Neutrophil (primary cell): ENCODE data around the gene IP6K2.

Experiments
- H3K27ac ChIP-seq: fragments of 200-600 bp; sonication (generic); 2 replicates; pipeline ENCODE4 v1.5.1; 2016; ENCODE audit warnings: mild to moderate bottlenecking, moderate library complexity
- H3K27me3 ChIP-seq: fragments of 200-600 bp; sonication (generic); 2 replicates; pipeline ENCODE4 v1.6.0; 2016; ENCODE audit warnings: mild to moderate bottlenecking
- H3K36me3 ChIP-seq: fragments of 200-600 bp; sonication (generic); 2 replicates; pipeline ENCODE4 v1.5.1; 2017
- H3K4me1 ChIP-seq, 2 experiments: fragments of 200-600 bp in 1 of 2; sonication (generic) in 1 of 2; 1 replicate in 1 of 2; 2 replicates in 1 of 2; pipeline versions ENCODE4 v1.5.1 to v1.6.1; 2013 to 2016; ENCODE audit warnings: low read depth in 1 of 2, low read length in 1 of 2, mild to moderate bottlenecking in 1 of 2, moderate library complexity in 1 of 2; ENCODE audit not compliant: control insufficient read depth in 1 of 2, insufficient read depth in 1 of 2
- H3K4me3 ChIP-seq, 2 experiments: fragments of 200-600 bp in 1 of 2; sonication (generic) in 1 of 2; 1 replicate in 1 of 2; 2 replicates in 1 of 2; pipeline ENCODE4 v1.5.1; 2013 to 2016; ENCODE audit warnings: low read depth in 1 of 2, low read length in 1 of 2, mild to moderate bottlenecking in 1 of 2, moderate library complexity in 1 of 2
- H3K9me3 ChIP-seq: fragments of 200-600 bp; sonication (generic); 2 replicates; pipeline ENCODE4 v1.5.1; 2016
- CTCF ChIP-seq: fragments of 200-600 bp; sonication (generic); IDR thresholded peaks from 2 replicates; pipeline ENCODE4 v1.5.1; 2016; ENCODE audit warnings: antibody characterized with exemption

IP6K2 gene

GRCh38 chr3:48651771-48652170 is 65.2 kb downstream of the IP6K2 start:
- no peak for TF ChIP-seq CTCF
- Histone ChIP-seq H3K27me3 (peaks cover 24% of the 10 kb centered on the region), H3K4me3 (no peak overlapping the region), H3K4me1 (peaks cover 11 to 18% of the 10 kb centered on the region in 2 experiments), H3K27ac (no peak overlapping the region), H3K36me3 (no peaks in the 10 kb centered on the region), H3K9me3 (no peaks in the 10 kb centered on the region)

- Histone ChIP-seq H3K27ac (no peak overlapping the region), H3K4me1 (peaks cover 4 to 7% of the 10 kb centered on the region in 2 experiments), H3K27me3 (peaks cover 14% of the 10 kb centered on the region), H3K4me3 (no peak overlapping the region), H3K9me3 (no peaks in the 10 kb centered on the region), H3K36me3 (no peaks in the 10 kb centered on the region)
- TF ChIP-seq CTCF: no peak
Observed at GRCh38 chr3:48650723-48651122, 66.3 kb downstream of the IP6K2 start.

DNA sequence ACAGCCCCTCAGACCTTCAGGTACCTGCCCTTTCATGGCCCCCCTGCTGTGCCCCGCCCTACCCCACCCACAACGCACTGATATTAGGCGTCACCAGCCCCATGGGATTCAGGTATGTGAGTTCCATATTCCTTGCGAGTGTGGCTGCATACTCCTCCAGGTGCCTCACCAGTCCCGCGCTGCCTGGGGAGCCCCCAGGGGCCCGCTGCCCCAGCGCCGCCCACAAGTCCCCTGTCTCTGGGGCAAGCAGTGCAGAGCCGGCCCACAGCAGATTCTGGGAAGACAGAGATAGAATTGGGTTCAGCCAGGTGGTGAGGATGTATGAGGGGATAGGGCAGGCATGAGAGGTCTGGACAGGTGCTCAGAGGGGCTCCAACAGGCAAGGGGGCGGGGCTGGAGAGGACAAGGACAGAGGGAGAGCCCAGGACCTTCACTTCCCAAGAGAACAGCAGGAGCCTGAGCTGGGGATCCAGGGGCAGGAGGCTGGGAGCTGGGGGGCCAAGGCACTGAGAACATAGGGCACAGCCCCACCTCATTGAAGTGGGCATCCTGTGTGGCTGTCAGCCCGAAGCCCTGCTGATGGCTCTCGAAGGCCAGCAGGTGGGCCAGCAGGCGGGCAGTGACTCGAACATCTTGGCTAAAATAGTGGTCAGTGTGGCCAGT is 68.7 kb downstream of the IP6K2 start:
- H3K9me3 ChIP-seq: no peaks in the 10 kb centered on the region
- H3K36me3 ChIP-seq: no peaks in the 10 kb centered on the region
- H3K27me3 ChIP-seq: no peaks in the 10 kb centered on the region
- TF ChIP-seq CTCF: no peak
- H3K4me1 ChIP-seq: no peaks in the 10 kb centered on the region
- no peak overlapping the region for H3K4me3 ChIP-seq
- no peak overlapping the region for H3K27ac ChIP-seq

- H3K4me1 ChIP-seq: no peaks in the 10 kb centered on the region
- no peaks in the 10 kb centered on the region for H3K27me3 ChIP-seq
- no peaks in the 10 kb centered on the region for H3K36me3 ChIP-seq
- no peak for TF ChIP-seq CTCF
- no peak overlapping the region for H3K4me3 ChIP-seq
- H3K9me3 ChIP-seq: no peaks in the 10 kb centered on the region
- H3K27ac ChIP-seq: no peak overlapping the region
Observed at GRCh38 chr3:48647714-48648113, 69.3 kb downstream of the IP6K2 start.

DNA sequence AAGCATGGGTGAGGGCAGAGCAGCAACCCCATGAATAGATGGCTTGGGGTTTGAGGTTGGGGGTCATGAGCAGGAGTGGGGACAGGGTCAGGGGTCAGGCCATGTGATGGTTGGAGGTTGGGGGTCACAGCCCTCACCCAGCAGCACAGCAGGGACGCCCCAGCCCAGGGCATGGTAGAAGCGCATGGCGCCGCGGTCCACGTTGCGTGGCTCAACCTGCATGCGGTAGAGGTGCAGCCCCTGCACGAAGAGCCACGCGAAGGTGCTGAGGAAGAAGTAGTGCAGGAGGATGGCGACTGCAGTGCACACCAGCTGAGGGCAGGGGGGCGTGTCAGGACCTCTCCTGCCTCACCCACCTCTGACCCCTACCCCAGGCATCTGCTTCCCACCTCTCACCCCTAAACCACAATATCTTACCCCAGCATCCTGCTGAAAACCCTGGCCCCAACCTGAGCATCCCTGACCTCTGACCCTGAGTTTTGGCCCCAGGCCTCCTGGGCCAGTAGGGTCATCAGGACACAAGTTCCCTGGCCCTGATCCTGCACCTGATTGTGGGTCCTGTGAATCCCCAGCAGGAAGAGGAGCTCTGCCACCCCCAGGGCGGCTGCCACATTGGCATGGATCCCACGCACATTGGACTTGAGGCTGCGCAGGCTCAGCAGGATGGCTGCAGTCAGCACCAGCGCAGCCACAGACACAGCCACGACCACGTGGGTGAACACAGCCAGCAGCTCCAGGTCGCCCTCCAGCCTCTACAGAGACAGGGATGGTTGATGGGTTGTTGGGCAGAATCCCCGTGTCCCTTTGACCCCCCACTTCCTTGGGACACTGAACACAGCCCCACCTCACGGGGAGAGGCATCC is 71.9 kb downstream of the IP6K2 start:
- Histone ChIP-seq H3K4me3 (no peak overlapping the region), H3K36me3 (no peaks in the 10 kb centered on the region), H3K4me1 (no peaks in the 10 kb centered on the region), H3K9me3 (no peaks in the 10 kb centered on the region), H3K27me3 (no peaks in the 10 kb centered on the region), H3K27ac (no peak overlapping the region)
- no peak for TF ChIP-seq CTCF
